IMR-90 (cell line): ENCODE results near the gene TUBGCP3.

ENCODE experiments used
- CEBPB ChIP-seq: IDR thresholded peaks from 2 replicates; pipeline ENCODE4 v1.6.1; 2012; ENCODE audit warnings: low read depth, low read length, improper control_type of control experiment
- CHD1 ChIP-seq: IDR thresholded peaks from 2 replicates; pipeline ENCODE4 v1.6.1; 2012; ENCODE audit warnings: low read depth, low read length, improper control_type of control experiment
- FOS ChIP-seq: fragments of 150-350 bp; IDR thresholded peaks from 2 replicates; pipeline ENCODE4 v1.6.1; 2016; ENCODE audit warnings: low read depth, low read length
- POLR2A ChIP-seq: IDR thresholded peaks from 2 replicates; pipeline ENCODE4 v1.6.1; 2012; ENCODE audit warnings: mild to moderate bottlenecking, low read depth, low read length
- RAD21 ChIP-seq: IDR thresholded peaks from 2 replicates; pipeline ENCODE4 v1.6.1; 2012; ENCODE audit warnings: low read length, improper control_type of control experiment
- RCOR1 ChIP-seq: IDR thresholded peaks from 2 replicates; pipeline ENCODE4 v1.6.1; 2012; ENCODE audit warnings: mild to moderate bottlenecking, low read length, improper control_type of control experiment; ENCODE audit not compliant: insufficient replicate concordance
- RFX5 ChIP-seq: IDR thresholded peaks from 2 replicates; pipeline ENCODE4 v1.8.0; 2012; ENCODE audit warnings: low read depth, mild to moderate bottlenecking, low read length, moderate library complexity
- SMC3 ChIP-seq: fragments of 150-350 bp; IDR thresholded peaks from 2 replicates; pipeline ENCODE4 v1.6.1; 2016; ENCODE audit warnings: low read depth, mild to moderate bottlenecking, antibody characterized with exemption, low read length, moderate library complexity
- TF ChIP-seq, protein P1 (sequence below): conservative IDR thresholded peaks from 2 replicates; pipeline ENCODE4 v1.5.1; 2012; ENCODE audit warnings: mild to moderate bottlenecking, low read depth, low read length, improper control_type of control experiment
- TF ChIP-seq, protein P2 (sequence below): fragments of 150-350 bp; IDR thresholded peaks from 2 replicates; pipeline ENCODE4 v1.6.1; 2017; ENCODE audit warnings: mild to moderate bottlenecking, antibody characterized with exemption, low read length, low read depth

DNA sequence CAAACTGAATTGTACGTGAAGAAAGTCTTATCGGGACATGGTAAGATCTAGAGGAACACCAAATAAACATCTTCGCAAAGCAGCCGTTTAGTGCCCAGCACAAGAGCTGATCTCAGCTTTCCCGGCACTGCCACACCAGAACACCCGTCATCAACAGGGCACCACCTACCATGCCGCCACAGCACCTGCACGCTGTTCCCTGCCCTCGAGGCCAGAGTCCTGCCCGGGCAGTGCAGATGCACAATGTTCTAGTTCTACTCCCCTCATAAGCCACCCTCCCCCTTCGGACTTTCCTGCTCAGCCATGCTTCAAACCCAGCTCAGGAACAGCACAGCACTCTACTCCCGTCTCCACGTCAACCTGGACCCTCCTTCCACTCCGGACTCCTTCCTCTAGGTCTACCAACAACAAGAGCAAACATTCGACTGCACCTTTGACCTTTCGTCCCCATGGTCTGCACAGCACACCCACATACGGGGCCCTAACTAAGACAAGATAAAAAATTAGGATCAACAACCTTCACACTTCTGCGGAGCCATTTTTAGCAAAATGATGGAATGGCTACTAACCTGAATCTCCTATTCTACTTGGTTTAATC is 25.1 kb downstream of the TUBGCP3 start:
- TF ChIP-seq, protein P1, sequence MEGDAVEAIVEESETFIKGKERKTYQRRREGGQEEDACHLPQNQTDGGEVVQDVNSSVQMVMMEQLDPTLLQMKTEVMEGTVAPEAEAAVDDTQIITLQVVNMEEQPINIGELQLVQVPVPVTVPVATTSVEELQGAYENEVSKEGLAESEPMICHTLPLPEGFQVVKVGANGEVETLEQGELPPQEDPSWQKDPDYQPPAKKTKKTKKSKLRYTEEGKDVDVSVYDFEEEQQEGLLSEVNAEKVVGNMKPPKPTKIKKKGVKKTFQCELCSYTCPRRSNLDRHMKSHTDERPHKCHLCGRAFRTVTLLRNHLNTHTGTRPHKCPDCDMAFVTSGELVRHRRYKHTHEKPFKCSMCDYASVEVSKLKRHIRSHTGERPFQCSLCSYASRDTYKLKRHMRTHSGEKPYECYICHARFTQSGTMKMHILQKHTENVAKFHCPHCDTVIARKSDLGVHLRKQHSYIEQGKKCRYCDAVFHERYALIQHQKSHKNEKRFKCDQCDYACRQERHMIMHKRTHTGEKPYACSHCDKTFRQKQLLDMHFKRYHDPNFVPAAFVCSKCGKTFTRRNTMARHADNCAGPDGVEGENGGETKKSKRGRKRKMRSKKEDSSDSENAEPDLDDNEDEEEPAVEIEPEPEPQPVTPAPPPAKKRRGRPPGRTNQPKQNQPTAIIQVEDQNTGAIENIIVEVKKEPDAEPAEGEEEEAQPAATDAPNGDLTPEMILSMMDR, result no peak
- TF ChIP-seq POLR2A, result no peak
- TF ChIP-seq RAD21, result no peak
- no peak for TF ChIP-seq FOS
- TF ChIP-seq, protein P2, sequence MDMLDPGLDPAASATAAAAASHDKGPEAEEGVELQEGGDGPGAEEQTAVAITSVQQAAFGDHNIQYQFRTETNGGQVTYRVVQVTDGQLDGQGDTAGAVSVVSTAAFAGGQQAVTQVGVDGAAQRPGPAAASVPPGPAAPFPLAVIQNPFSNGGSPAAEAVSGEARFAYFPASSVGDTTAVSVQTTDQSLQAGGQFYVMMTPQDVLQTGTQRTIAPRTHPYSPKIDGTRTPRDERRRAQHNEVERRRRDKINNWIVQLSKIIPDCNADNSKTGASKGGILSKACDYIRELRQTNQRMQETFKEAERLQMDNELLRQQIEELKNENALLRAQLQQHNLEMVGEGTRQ, result no peak
- no peak for TF ChIP-seq CHD1
- TF ChIP-seq CEBPB, result no peak
- TF ChIP-seq SMC3, result no peak
- no peak for TF ChIP-seq RCOR1
- no peak for TF ChIP-seq RFX5
